Retinal pigment epithelial cell (primary cell): ENCODE measurements around the gene RIPOR2.
A peak's percentile ranks its signal among the peaks of the same experiment; 100 is the strongest.

Experiments used
- DNase-seq: peaks from one replicate; pipeline ENCODE4 v3.0.0-alpha.2; 2010; ENCODE audit warnings: low read depth
- H3K4me3 ChIP-seq: 2 replicates; pipeline ENCODE4 v1.5.1; 2011; ENCODE audit warnings: mild to moderate bottlenecking, low read length, control low read depth, moderate library complexity
- TF ChIP-seq, protein P1 (sequence below): conservative IDR thresholded peaks from 2 replicates; pipeline ENCODE4 v1.5.1; 2011; ENCODE audit warnings: low read depth, low read length, control low read depth, inconsistent platforms

Gene RIPOR2

DNA sequence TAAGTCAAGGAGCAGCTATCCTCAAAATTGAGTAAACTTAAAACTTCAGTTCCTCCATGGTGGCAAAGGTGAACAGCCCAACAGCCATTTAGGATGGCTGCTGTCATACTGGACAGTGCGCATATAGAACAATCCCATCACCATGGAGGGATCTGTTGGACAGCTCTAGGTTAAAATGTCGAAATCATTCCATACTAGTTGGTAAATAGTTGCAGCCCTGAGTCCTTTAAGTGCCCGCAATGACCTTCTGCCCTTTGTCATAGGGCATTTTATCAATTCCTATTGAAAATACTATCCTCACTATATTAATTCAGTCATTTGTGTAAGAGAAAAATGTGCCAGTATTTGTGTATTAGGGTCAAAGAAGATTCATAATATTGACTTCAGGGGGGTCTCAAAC is 128.2 kb downstream of the RIPOR2 start:
- no peak overlapping the region for H3K4me3 ChIP-seq
- TF ChIP-seq, protein P1, sequence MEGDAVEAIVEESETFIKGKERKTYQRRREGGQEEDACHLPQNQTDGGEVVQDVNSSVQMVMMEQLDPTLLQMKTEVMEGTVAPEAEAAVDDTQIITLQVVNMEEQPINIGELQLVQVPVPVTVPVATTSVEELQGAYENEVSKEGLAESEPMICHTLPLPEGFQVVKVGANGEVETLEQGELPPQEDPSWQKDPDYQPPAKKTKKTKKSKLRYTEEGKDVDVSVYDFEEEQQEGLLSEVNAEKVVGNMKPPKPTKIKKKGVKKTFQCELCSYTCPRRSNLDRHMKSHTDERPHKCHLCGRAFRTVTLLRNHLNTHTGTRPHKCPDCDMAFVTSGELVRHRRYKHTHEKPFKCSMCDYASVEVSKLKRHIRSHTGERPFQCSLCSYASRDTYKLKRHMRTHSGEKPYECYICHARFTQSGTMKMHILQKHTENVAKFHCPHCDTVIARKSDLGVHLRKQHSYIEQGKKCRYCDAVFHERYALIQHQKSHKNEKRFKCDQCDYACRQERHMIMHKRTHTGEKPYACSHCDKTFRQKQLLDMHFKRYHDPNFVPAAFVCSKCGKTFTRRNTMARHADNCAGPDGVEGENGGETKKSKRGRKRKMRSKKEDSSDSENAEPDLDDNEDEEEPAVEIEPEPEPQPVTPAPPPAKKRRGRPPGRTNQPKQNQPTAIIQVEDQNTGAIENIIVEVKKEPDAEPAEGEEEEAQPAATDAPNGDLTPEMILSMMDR = no peak
- no peak for DNase-seq

DNA sequence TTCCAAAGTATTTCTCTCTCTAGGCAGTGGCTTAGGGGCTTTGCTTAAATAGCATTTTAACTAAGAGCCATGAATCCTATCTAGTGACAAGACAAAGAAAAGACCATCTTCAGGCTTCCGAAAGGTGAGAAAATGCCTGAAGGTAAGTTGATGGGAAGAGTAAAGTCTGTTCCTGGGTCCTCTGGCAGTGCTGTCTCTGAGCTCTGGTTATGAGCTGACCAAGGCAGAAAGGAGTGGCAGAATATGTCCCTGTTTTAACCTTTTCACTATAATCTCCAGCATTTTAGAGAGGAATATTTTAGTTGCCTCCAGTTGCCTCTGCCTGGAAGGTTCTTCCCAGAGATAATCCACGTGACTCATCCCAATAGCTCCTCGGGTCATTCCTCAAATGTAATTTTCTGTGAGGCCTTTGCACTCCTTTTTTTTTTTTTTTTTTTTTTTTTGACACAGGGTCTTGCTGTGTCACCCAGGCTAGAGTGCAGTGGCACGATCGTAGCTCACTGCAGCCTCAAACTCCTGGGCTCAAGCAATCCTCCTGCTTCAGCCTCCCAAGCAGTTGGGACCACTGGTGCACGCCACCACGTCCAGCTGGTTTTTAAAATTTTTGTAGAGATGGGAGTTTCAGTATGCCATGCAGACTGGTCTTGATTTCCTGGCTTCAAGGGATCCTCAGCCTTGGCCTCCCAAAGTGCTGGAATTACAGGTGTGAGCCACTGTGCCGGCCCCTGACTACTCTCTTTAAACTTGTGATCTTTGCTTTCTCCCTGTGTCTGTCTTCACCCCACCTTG is 133.3 kb downstream of the RIPOR2 start:
- TF ChIP-seq, protein P1 = no peak
- H3K4me3 ChIP-seq = no peak overlapping the region
- DNase-seq = no peak

DNA sequence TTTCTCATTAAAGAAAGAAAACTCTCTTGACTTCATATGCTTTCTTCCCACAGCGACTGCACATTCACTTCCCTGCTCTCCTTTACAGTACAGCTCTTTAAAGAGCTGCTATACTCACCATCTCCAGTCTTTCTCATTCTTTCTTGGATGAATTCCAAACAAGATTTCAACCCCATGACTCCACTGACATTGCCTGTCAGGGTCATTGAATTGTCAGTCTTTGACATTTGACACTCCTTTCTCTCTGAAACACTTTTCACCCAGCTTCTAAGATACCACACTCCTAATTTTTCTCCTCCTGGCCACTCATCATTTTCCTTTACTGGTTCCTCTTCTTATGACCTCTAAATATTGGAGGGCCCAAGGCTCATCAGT is 136.2 kb downstream of the RIPOR2 start:
- H3K4me3 ChIP-seq = no peak overlapping the region
- no peak for DNase-seq
- TF ChIP-seq, protein P1 = no peak

DNA sequence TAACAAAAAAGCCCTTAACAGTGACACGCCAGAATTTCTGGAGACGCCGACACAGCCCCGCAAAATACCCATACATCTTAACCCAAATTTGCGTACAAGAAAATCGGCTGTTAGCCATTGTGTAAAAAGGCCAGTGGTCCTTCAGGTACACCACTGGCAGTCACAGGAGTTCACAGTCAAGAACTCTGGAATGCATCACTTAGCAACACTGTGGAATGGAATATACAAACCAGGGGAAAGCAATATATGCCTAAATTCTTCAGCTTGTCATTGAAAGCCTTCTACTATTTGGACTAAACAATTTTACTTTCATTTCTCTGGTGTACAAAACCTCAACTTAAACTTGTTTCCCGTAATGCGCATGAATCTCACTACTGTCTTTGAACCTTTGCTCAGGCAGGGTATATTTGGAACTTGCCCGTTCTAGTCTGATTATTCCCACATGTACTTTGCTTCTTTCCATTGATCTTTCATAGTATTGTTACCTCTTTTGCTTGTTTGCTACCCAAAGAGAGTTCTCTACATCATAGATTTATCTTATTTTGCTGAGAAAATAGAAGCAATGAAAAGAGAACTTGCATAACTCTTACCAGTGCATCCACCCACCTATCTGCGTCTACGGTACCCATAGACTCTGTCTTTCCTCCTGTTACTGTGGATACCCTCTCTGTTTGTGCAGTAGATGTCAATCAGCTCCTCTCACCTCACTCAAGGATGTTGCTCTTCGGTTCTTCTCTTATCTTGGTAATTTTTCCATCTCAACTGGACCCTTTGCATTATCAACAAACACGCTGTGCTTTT is 136.8 kb downstream of the RIPOR2 start, which contains the start of gene ARMH2:
ARMH2 (minus strand) TSS at position 178 of the 801 bp plus-strand sequence; CDS start at position 118, 60 bp downstream.
- TF ChIP-seq, protein P1 = no peak
- no peak within 1 kb of the TSS for H3K4me3 ChIP-seq
- no peak for DNase-seq

DNA sequence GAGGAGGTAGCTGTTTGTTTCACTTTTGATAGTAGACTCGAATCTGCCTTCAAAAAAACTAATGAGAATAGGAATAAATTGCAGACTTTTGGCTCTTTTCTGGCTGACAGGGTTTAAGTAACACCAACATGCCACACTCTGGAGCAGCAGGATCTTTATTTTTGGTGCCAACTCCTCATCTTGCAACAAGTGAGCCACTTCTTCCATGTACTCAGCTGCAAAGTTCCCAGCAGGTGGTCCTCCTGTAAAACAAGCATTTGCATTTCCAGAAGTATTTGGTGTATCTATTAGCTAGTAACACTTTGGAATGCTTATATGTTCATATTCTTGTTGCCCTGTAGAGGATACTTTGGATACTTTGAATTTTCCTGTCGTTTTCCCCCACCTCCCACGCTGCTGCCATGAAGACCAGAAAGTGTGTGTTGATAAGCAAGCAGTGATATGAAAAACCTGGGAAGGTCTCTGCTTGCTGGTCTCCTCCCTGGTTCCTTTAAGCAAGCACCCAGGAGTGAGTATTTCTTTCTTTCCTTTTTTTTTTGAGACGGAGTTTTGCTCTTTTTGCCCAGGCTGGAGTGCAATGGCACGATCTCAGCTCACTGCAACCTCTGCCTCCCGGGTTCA is 138.1 kb downstream of the RIPOR2 start:
- no peak for DNase-seq
- TF ChIP-seq, protein P1 = no peak

DNA sequence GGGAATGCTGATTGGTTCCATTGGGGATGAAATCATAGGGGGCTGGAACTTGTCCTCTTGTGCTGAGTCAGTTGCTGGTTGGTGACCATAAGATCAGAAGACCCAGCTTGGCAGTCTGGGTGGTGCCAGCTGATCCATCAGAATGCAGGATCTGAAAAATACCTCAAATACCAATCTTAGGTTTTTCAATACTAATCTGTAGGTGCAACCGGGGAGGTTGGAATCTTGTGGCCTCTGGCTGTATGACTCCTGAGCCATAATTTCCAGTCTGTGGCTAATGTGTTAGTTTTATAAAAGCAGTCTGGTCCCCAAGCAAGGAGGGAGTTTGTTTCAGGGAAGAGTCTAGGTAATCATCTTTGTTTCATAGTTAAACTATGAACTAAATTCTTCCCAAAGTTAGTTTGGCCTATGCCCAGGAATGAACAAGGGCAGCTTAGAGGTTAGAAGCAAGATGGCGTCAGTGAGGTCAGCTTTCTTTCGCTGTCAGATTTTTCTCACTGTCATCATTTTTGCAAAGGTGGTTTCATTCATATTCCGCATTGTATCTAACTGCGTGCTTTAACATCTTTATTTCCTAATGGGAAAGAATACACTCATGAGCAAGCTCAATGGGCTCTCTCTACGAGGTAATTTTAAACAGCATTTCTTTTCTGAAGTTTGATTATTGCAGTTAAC is 139.0 kb downstream of the RIPOR2 start:
- no peak overlapping the region for H3K4me3 ChIP-seq
- TF ChIP-seq, protein P1 = no peak
- peak; percentile 28 for DNase-seq

More for the DNA sequence above, 138.1 kb downstream of the RIPOR2 start:
- no peak overlapping the region for H3K4me3 ChIP-seq
